Astrocyte of the hippocampus (primary cell): ENCODE data around the gene ZDHHC1.

Experiments used
- DNase-seq: peaks from one replicate; pipeline ENCODE4 v3.0.0; 2011; ENCODE audit warnings: low read depth, low spot score

Gene ZDHHC1

GRCh38 chr16:67409631-67410030, 6.6 kb downstream of the ZDHHC1 start:
- DNase-seq, result no peak

- no peak for DNase-seq
These were observed 8.4 kb downstream of the ZDHHC1 start for GRCh38 chr16:67407788-67408452.

GRCh38 chr16:67407176-67407787, 9.0 kb downstream of the ZDHHC1 start:
- DNase-seq, result no peak

- peak; percentile 54 for DNase-seq
These were observed 9.9 kb downstream of the ZDHHC1 start for GRCh38 chr16:67406111-67406971.

- no peak for DNase-seq
These were observed 10.9 kb downstream of the ZDHHC1 start for GRCh38 chr16:67405336-67405735.

- DNase-seq, result no peak
These were observed 11.5 kb downstream of the ZDHHC1 start for GRCh38 chr16:67404740-67405226.

- DNase-seq, result no peak
These were observed 12.2 kb downstream of the ZDHHC1 start for GRCh38 chr16:67403976-67404555.

GRCh38 chr16:67400901-67401300, 15.4 kb downstream of the ZDHHC1 start:
- DNase-seq, result no peak

GRCh38 chr16:67399749-67400704, 16.2 kb downstream of the ZDHHC1 start:
- no peak for DNase-seq

- peak; percentile 70 for DNase-seq
These were observed 17.0 kb downstream of the ZDHHC1 start for GRCh38 chr16:67399218-67399733.

GRCh38 chr16:67398546-67399217, 17.6 kb downstream of the ZDHHC1 start:
- DNase-seq, result no peak

GRCh38 chr16:67397812-67398545, 18.3 kb downstream of the ZDHHC1 start:
- DNase-seq, result no peak

- no peak for DNase-seq
These were observed 19.1 kb downstream of the ZDHHC1 start for GRCh38 chr16:67397036-67397801.

GRCh38 chr16:67396159-67397035, 19.9 kb downstream of the ZDHHC1 start:
- DNase-seq, result peak; percentile 82

GRCh38 chr16:67395458-67396158, 20.7 kb downstream of the ZDHHC1 start:
- DNase-seq, result peak; percentile 24

GRCh38 chr16:67395105-67395457, 21.2 kb downstream of the ZDHHC1 start:
- no peak for DNase-seq
